Tibial nerve (tissue), 4 donors: ENCODE measurements around the gene ZNF385C.

Experiments used
- CTCF ChIP-seq, 5 experiments: fragments of 200-600 bp in 3 of 5; fragments of 450-650 bp in 2 of 5; sonication (generic) in 3 of 5; IDR thresholded peaks; one replicate each; pipeline ENCODE4 v1.5.1; 2016 to 2019; ENCODE audit warnings: antibody characterized with exemption in 5 of 5, mild to moderate bottlenecking in 3 of 5, moderate library complexity in 2 of 5
- EP300 ChIP-seq, 2 donors: sonication (generic); formaldehyde crosslinking; IDR thresholded peaks; one replicate each; pipeline ENCODE4 v1.6.1; 2017; ENCODE audit warnings: antibody characterized with exemption in 2 of 2, mild to moderate bottlenecking in 1 of 2
- POLR2A ChIP-seq, 2 donors: fragments of 450-650 bp; IDR thresholded peaks; one replicate each; pipeline ENCODE4 v1.6.1; 2017; ENCODE audit warnings: antibody characterized with exemption in 2 of 2, mild to moderate bottlenecking in 2 of 2, moderate library complexity in 2 of 2

- TF ChIP-seq CTCF (IDR thresholded peaks at IDR 0.05) (no peak), POLR2A (IDR thresholded peaks at IDR 0.05) (no peak), EP300 (IDR thresholded peaks at IDR 0.05) (no peak)
Observed at GRCh38 chr17:42113293-42114069, 15.2 kb upstream of the ZNF385C start.
